Endothelial cell of umbilical vein (primary cell): ENCODE results near the gene AMMECR1. TPM values are rescaled to one million over a fixed set of nuclear protein-coding genes. Genes with fewer than 3 reads are reported as not detected.

ENCODE experiments used
- BruUV-seq: library from RNA; stranded (reverse); fragments of 400-500 nt; replicated peaks from 2 replicates; lab custom pipeline; 2021; lab: Mats Ljungman, UMichigan
- CTCF ChIA-PET: fragments of 300-600, 350-600 bp; sonication (Branson Sonifier 250); formaldehyde crosslinking; loops from one replicate; lab custom pipeline; 2021; ENCODE audit warnings: antibody characterized with exemption, inconsistent platforms; lab: Charles Lee
- POLR2A ChIA-PET: fragments of 300-600, 350-600 bp; sonication (Branson Sonifier 250); formaldehyde crosslinking; loops from one replicate; lab custom pipeline; 2021; ENCODE audit warnings: antibody characterized with exemption, inconsistent platforms; lab: Charles Lee
- DNase-seq: peaks from one replicate; pipeline ENCODE4 v3.0.0-alpha.2; 2011; ENCODE audit warnings: low read depth, low spot score
- FAIRE-seq: peaks from 2 replicates; lab custom pipeline; 2011; peaks lifted over from hg19 to GRCh38; lab: Jason Lieb, UNC
- H2AFZ ChIP-seq: 2 replicates; pipeline ENCODE4 v1.6.0; 2012; ENCODE audit warnings: low read depth, low read length, control low read depth, inconsistent platforms
- H3K27ac ChIP-seq: 2 replicates; pipeline ENCODE4 v1.5.1; 2011; ENCODE audit warnings: low read depth, mild to moderate bottlenecking, control low read depth, low read length, moderate library complexity; ENCODE audit not compliant: insufficient read depth
- H3K27me3 ChIP-seq, 2 experiments: 2 replicates each; pipeline versions ENCODE4 v1.6.0 to v1.6.1; 2011; ENCODE audit warnings: low read length in 2 of 2, mixed read lengths in 1 of 2; ENCODE audit not compliant: control insufficient read depth in 2 of 2, insufficient read depth in 2 of 2
- H3K36me3 ChIP-seq, 2 experiments: 2 replicates in 1 of 2; 3 replicates in 1 of 2; pipeline ENCODE4 v1.5.1; 2011; ENCODE audit warnings: low read length in 2 of 2, mild to moderate bottlenecking in 1 of 2, moderate library complexity in 1 of 2; ENCODE audit not compliant: control insufficient read depth in 2 of 2, insufficient read depth in 2 of 2; ENCODE audit errors: extremely low read depth in 1 of 2
- H3K4me1 ChIP-seq: 3 replicates; pipeline ENCODE4 v1.5.1; 2011; ENCODE audit warnings: mild to moderate bottlenecking, low read length; ENCODE audit not compliant: control insufficient read depth, insufficient read depth; ENCODE audit errors: extremely low read depth
- H3K4me2 ChIP-seq: 2 replicates; pipeline ENCODE4 v1.6.1; 2011; ENCODE audit warnings: low read length, control low read depth, mixed read lengths; ENCODE audit not compliant: insufficient read depth
- H3K4me3 ChIP-seq, 3 experiments: fragments of 200-600 bp in 1 of 3; sonication (generic), shearing (Covaris generic) in 1 of 3; replicated peaks in 1 of 3; 2 replicates each; pipeline ENCODE4 v1.5.1; 2011 to 2016; ENCODE audit warnings: control low read depth in 3 of 3, low read length in 3 of 3, mild to moderate bottlenecking in 2 of 3, inconsistent platforms in 1 of 3, low read depth in 1 of 3, moderate library complexity in 1 of 3; ENCODE audit not compliant: insufficient read depth in 1 of 3
- H3K79me2 ChIP-seq: 2 replicates; pipeline ENCODE4 v1.6.0; 2012; ENCODE audit warnings: low read length, inconsistent platforms; ENCODE audit not compliant: control insufficient read depth, insufficient read depth
- H3K9ac ChIP-seq: replicated peaks from 2 replicates; pipeline ENCODE3; 2011; ENCODE audit warnings: low read length, control low read depth; ENCODE audit not compliant: insufficient read depth; ENCODE audit errors: extremely low read depth
- H3K9me1 ChIP-seq: replicated peaks from 3 replicates; pipeline ENCODE4 v1.6.0; 2011; ENCODE audit warnings: mild to moderate bottlenecking, low read length; ENCODE audit not compliant: control insufficient read depth, insufficient read depth; ENCODE audit errors: extremely low read depth
- H3K9me3 ChIP-seq: replicated peaks from 2 replicates; pipeline ENCODE4 v1.5.1; 2012; ENCODE audit warnings: low read length, inconsistent platforms; ENCODE audit not compliant: control insufficient read depth, insufficient read depth
- H4K20me1 ChIP-seq: replicated peaks from 2 replicates; pipeline ENCODE3; 2011; ENCODE audit warnings: mild to moderate bottlenecking, low read length; ENCODE audit not compliant: control insufficient read depth, insufficient read depth; ENCODE audit errors: extremely low read depth
- CTCF ChIP-seq, 2 donors: IDR thresholded peaks; 1 replicate in 1 of 2; 2 replicates in 1 of 2; pipeline ENCODE4 v1.5.1; 2011; ENCODE audit warnings: low read length in 2 of 2, mild to moderate bottlenecking in 2 of 2, moderate library complexity in 2 of 2, control low read depth in 1 of 2, inconsistent platforms in 1 of 2, low read depth in 1 of 2; ENCODE audit not compliant: insufficient read depth in 1 of 2; ENCODE audit errors: extremely low read depth in 1 of 2
- EZH2 ChIP-seq: IDR thresholded peaks from 2 replicates; pipeline ENCODE4 v1.6.1; 2012; ENCODE audit warnings: borderline replicate concordance, low read depth, mild to moderate bottlenecking, moderate library complexity, low read length, inconsistent platforms; ENCODE audit not compliant: severe bottlenecking
- FOS ChIP-seq: IDR thresholded peaks from 2 replicates; pipeline ENCODE4 v1.6.1; 2011; ENCODE audit warnings: mild to moderate bottlenecking, low read length, moderate library complexity, borderline replicate concordance; ENCODE audit not compliant: insufficient read depth
- GATA2 ChIP-seq: IDR thresholded peaks from 2 replicates; pipeline ENCODE4 v1.7.0; 2011; ENCODE audit warnings: low read depth, mild to moderate bottlenecking, moderate library complexity, mixed read lengths, low read length; ENCODE audit not compliant: insufficient read length, insufficient read depth
- JUN ChIP-seq: IDR thresholded peaks from 2 replicates; pipeline ENCODE4 v1.6.1; 2011; ENCODE audit warnings: borderline replicate concordance, low read depth; ENCODE audit not compliant: insufficient read length, insufficient read depth
- MAX ChIP-seq: IDR thresholded peaks from 2 replicates; pipeline ENCODE4 v1.6.1; 2011; ENCODE audit not compliant: insufficient read depth, insufficient read length
- MYC ChIP-seq: IDR thresholded peaks from one replicate; pipeline ENCODE4 v1.6.1; 2011; ENCODE audit warnings: mild to moderate bottlenecking, low read depth, low read length
- POLR2A ChIP-seq: IDR thresholded peaks from 2 replicates; pipeline ENCODE4 v1.6.1; 2012; ENCODE audit warnings: low read depth, mild to moderate bottlenecking, control low read depth, low read length
- POLR2AphosphoS5 ChIP-seq: IDR thresholded peaks from 2 replicates; pipeline ENCODE4 v1.6.1; 2012; ENCODE audit warnings: low read depth, mild to moderate bottlenecking, control low read depth, low read length, moderate library complexity; ENCODE audit not compliant: insufficient read depth
- dilution Hi-C: fragments of 300-500 bp; cut with MboI; formaldehyde crosslinking; loops from one replicate; pipeline ENCODE4 v1.15.0; 2019; ENCODE audit warnings: low sequenced_read_pairs; ENCODE audit not compliant: extremely low pct_ligation_motif_present
- intact Hi-C: fragments of 100-400 bp; cut with micrococcal nuclease; formaldehyde crosslinking; loops from one replicate; pipeline ENCODE4 v1.10.0; 2022
- polyA plus RNA-seq, 4 experiments: library from polyadenylated mRNA; depleted of rRNA in 3 of 4; stranded (reverse) in 3 of 4; unstranded in 1 of 4; fragments of >200 nt; gene quantifications; 2 replicates each; pipeline versions ENCODE4 v1.2.1 to v1.2.3, GENCODE V29; 2011 to 2012; ENCODE audit warnings: missing spikeins in 1 of 4
- total RNA-seq: library from RNA; stranded (reverse); gene quantifications from 2 replicates; pipeline ENCODE4 v1.2.3, GENCODE V29; 2021

Gene AMMECR1
- total and polyA plus RNA-seq, 2 donors (not counting 3 experiments of a cell fraction or from before 2014, with no cell fraction given), result 3.6 to 6.9 TPM

GRCh38 chrX:110212299-110212698 lies 105.6 kb downstream of the AMMECR1 start:
- no peaks in the 10 kb centered on the region for H3K9me1 ChIP-seq
- ChIA-PET POLR2A (no interaction called here), CTCF (interaction anchor here (1.4 kb wide), 1 partner anchor 104 kb away, joined by 6 read pairs; no protein-coding TSS in a partner anchor)
- H3K4me1 ChIP-seq, result peaks cover 16% of the 10 kb centered on the region
- H3K4me2 ChIP-seq, result no peak overlapping the region
- H3K79me2 ChIP-seq, result no peaks in the 10 kb centered on the region
- H3K9ac ChIP-seq, result no peak overlapping the region
- TF ChIP-seq EZH2 (no peak), FOS (no peak), POLR2AphosphoS5 (no peak), POLR2A (no peak)
- H3K9me3 ChIP-seq, result no peaks in the 10 kb centered on the region
- H4K20me1 ChIP-seq, result no peaks in the 10 kb centered on the region
- intact Hi-C loops, result loop anchor here (5.0 kb wide), 1 partner anchor 105 kb away; the partner anchor contains the start of gene AMMECR1
- H3K27me3 ChIP-seq, result no peaks in the 10 kb centered on the region
- no TSS peak for BruUV-seq
- H3K27ac ChIP-seq, result no peak overlapping the region
- DNase-seq (no peak), FAIRE-seq (no peak)
- dilution Hi-C loops, result no loop called here
- no peaks in the 10 kb centered on the region for H3K36me3 ChIP-seq
- no peak overlapping the region for H2AFZ ChIP-seq
- H3K4me3 ChIP-seq, result no peak overlapping the region

GRCh38 chrX:110211340-110211739 lies 106.5 kb downstream of the AMMECR1 start:
- no peaks in the 10 kb centered on the region for H3K9me1 ChIP-seq
- dilution Hi-C loops, result no loop called here
- DNase-seq (no peak), FAIRE-seq (no peak)
- BruUV-seq, result no TSS peak
- H3K4me3 ChIP-seq, result no peak overlapping the region
- H3K27ac ChIP-seq, result no peak overlapping the region
- H3K9ac ChIP-seq, result no peak overlapping the region
- H3K9me3 ChIP-seq, result no peaks in the 10 kb centered on the region
- H2AFZ ChIP-seq, result no peak overlapping the region
- no peak for TF ChIP-seq POLR2AphosphoS5
- TF ChIP-seq MAX, result no peak
- no peak for TF ChIP-seq MYC
- no peak for TF ChIP-seq EZH2
- TF ChIP-seq FOS, result no peak
- no peak for TF ChIP-seq JUN
- no peak for TF ChIP-seq CTCF (IDR thresholded peaks at IDR 0.05; ENCODE audit: extremely low read depth in 1 of 2, insufficient read depth in 1 of 2, low read depth in 1 of 2, low read length in 2 of 2)
- TF ChIP-seq GATA2, result no peak
- no peak for TF ChIP-seq POLR2A
- H3K79me2 ChIP-seq, result no peaks in the 10 kb centered on the region
- POLR2A ChIA-PET, result no interaction called here
- intact Hi-C loops, result loop anchor here (5.0 kb wide), 1 partner anchor 106 kb away; the partner anchor contains the start of gene AMMECR1
- H3K4me2 ChIP-seq, result no peak overlapping the region
- H4K20me1 ChIP-seq, result no peaks in the 10 kb centered on the region
- CTCF ChIA-PET, result interaction anchor here (1.4 to 2.4 kb wide), 3 partner anchors 12 to 105 kb away, joined by 6 to 11 read pairs (median 7); no protein-coding TSS in a partner anchor
- H3K36me3 ChIP-seq, result no peaks in the 10 kb centered on the region
- H3K27me3 ChIP-seq, result no peaks in the 10 kb centered on the region
- peaks cover 11% of the 10 kb centered on the region for H3K4me1 ChIP-seq
